ENCODE measurements around the gene MGAT4A. TPM values are rescaled to one million over a fixed set of nuclear protein-coding genes. Genes with fewer than 3 reads are reported as not detected.

Gene MGAT4A
- total and polyA plus RNA-seq, 3 experiments from 2014 or later: 65.2 to 211 (median 66.8) TPM

DNA sequence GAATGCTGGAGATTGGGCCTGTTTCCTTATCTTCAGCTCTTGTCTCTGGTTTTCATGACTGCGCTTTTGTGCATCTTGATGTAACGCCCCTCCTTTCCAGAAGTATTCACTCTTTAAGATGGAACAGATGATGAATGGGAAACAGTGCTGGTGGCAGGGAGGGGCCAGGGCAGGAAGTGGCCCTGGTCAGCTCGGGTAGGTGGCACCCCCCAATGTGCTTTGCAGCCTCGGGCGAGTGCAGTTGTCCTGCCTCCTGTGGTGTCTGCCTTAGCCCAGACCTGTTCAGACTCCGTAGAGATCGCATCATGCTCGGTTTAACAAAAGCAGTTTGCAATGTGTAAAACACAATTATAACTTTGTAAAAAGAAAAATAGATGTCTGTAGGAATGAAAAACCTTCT, 17.0 kb upstream of the MGAT4A start:
- Mint-ChIP-seq H3K36me3 (no peaks in the 10 kb centered on the region), H3K9me3 (no peaks in the 10 kb centered on the region), H3K4me1 (peaks cover 30 to 72% (median 42%) of the 10 kb centered on the region in 3 donors), H3K4me3 (peak overlapping the region in 3 of 7 donors; percentile 3 to 53 (median 17)), H3K27ac (peak overlapping the region in 4 of 8 donors; percentile 2 to 59 (median 20)), H3K27me3 (no peaks in the 10 kb centered on the region)
- H3K4me3 ChIP-seq (ENCODE audit: low read length): no peak overlapping the region
- no peaks in the 10 kb centered on the region for H3K9me3 ChIP-seq (ENCODE audit: low read length)
- ChIA-PET CTCF (interaction anchor here (1.1 to 2.4 kb wide), 5 partner anchors 10 to 23 kb away, joined by 4 to 12 read pairs (median 5); no protein-coding TSS in a partner anchor), POLR2A (interaction anchor here (0.9 kb wide), 1 partner anchor 16 kb away, joined by 8 read pairs; the partner anchor contains the start of gene MGAT4A)
- H3K36me3 ChIP-seq (ENCODE audit: insufficient read depth, low read length): no peaks in the 10 kb centered on the region
- no peaks in the 10 kb centered on the region for H3K27me3 ChIP-seq (ENCODE audit: insufficient read depth, low read length, poor library complexity, severe bottlenecking)
- H3K27ac ChIP-seq (ENCODE audit: low read depth, low read length): no peak overlapping the region
- DNase-seq: no peak
- H3K4me1 ChIP-seq (ENCODE audit: insufficient read depth, low read length): peaks cover 30% of the 10 kb centered on the region

DNA sequence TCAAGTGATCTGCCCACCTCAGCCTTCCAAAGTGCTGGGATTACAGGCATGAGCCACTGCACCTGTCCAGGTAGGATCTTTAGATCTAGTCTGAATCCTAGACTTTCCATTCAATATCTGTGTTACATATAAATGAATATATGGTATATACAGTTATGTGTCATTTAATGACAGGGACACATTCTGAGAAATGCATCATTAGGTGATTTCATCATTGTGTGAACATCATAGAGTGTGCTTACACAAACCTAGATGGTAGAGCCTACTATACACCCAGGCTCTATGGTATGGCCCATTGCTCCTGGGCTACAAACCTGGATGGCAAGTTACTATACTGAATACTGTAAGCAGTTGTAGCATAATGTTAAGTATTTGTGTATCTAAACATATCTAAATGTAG, 15.5 kb upstream of the MGAT4A start:
- H3K36me3 Mint-ChIP-seq: no peaks in the 10 kb centered on the region
- Histone ChIP-seq H3K9me3 (ENCODE audit: low read length) (no peaks in the 10 kb centered on the region), H3K4me3 (ENCODE audit: low read length) (no peak overlapping the region), H3K27me3 (ENCODE audit: insufficient read depth, low read length, poor library complexity, severe bottlenecking) (no peaks in the 10 kb centered on the region), H3K27ac (ENCODE audit: low read depth, low read length) (no peak overlapping the region), H3K36me3 (ENCODE audit: insufficient read depth, low read length) (no peaks in the 10 kb centered on the region), H3K4me1 (ENCODE audit: insufficient read depth, low read length) (peaks cover 30% of the 10 kb centered on the region)
- peaks cover 38 to 75% (median 46%) of the 10 kb centered on the region in 3 donors for H3K4me1 Mint-ChIP-seq
- no peak overlapping the region for H3K4me3 Mint-ChIP-seq
- ChIA-PET POLR2A (no interaction called here), CTCF (no interaction called here)
- no peak for DNase-seq
- H3K27me3 Mint-ChIP-seq: no peaks in the 10 kb centered on the region
- no peaks in the 10 kb centered on the region for H3K9me3 Mint-ChIP-seq
- peak overlapping the region in 1 of 8 donors; percentile 33 for H3K27ac Mint-ChIP-seq

DNA sequence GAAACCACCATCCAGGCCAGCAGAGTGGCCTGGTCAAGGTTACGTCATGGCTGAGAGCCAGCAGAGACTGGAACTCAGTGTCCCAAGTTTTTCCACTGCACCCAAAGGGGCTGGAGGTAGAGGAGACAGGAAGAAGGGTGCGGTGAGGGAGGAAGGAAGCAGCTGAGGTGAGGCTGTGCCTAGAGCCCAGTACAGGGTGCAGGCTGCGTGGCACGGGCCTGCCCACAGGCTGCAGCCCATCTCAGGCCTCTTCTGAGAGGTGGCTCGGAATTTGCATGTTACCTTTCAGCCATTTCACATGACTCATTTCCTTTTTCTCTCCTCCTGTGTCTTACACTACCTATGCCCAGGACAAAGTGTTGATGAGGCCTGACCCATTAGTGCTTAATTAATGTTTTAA, 13.7 kb upstream of the MGAT4A start:
- Histone ChIP-seq H3K27me3 (ENCODE audit: insufficient read depth, low read length, poor library complexity, severe bottlenecking) (no peaks in the 10 kb centered on the region), H3K36me3 (ENCODE audit: insufficient read depth, low read length) (no peaks in the 10 kb centered on the region), H3K9me3 (ENCODE audit: low read length) (no peaks in the 10 kb centered on the region), H3K4me1 (ENCODE audit: insufficient read depth, low read length) (peaks cover 30% of the 10 kb centered on the region), H3K27ac (ENCODE audit: low read depth, low read length) (no peak overlapping the region), H3K4me3 (ENCODE audit: low read length) (no peak overlapping the region)
- H3K27ac Mint-ChIP-seq: peak overlapping the region in 3 of 8 donors; percentile 43 to 71 (median 64)
- H3K4me3 Mint-ChIP-seq: peak overlapping the region in 1 of 7 donors; percentile 13
- CTCF ChIA-PET: interaction anchor here (0.8 to 1.5 kb wide), 2 partner anchors 13 to 79 kb away, joined by 4 read pairs; no protein-coding TSS in a partner anchor
- POLR2A ChIA-PET: interaction anchor here (0.6 to 1.7 kb wide), 2 partner anchors 26 to 30 kb away, joined by 3 to 11 read pairs; no protein-coding TSS in a partner anchor
- no peak for DNase-seq
- H3K4me1 Mint-ChIP-seq: peaks cover 42 to 76% (median 46%) of the 10 kb centered on the region in 3 donors
- H3K27me3 Mint-ChIP-seq: no peaks in the 10 kb centered on the region
- H3K9me3 Mint-ChIP-seq: no peaks in the 10 kb centered on the region
- no peaks in the 10 kb centered on the region for H3K36me3 Mint-ChIP-seq

- POLR2A ChIA-PET: interaction anchor here (1.1 to 1.7 kb wide), 2 partner anchors 10 to 27 kb away, joined by 3 to 11 read pairs; no protein-coding TSS in a partner anchor
- no peak overlapping the region for H3K4me3 ChIP-seq (ENCODE audit: low read length)
- CTCF ChIA-PET: interaction anchor here (0.8 to 1.5 kb wide), 4 partner anchors 14 to 80 kb away, joined by 3 to 4 read pairs (median 4); no protein-coding TSS in a partner anchor
- peaks cover 30% of the 10 kb centered on the region for H3K4me1 ChIP-seq (ENCODE audit: insufficient read depth, low read length)
- Mint-ChIP-seq H3K36me3 (no peaks in the 10 kb centered on the region), H3K9me3 (no peaks in the 10 kb centered on the region), H3K4me1 (peaks cover 36 to 76% (median 39%) of the 10 kb centered on the region in 3 donors), H3K27ac (peak overlapping the region in 4 of 8 donors; percentile 17 to 72 (median 54)), H3K4me3 (peak overlapping the region in 2 of 7 donors; percentile 15 to 16), H3K27me3 (no peaks in the 10 kb centered on the region)
- H3K27ac ChIP-seq (ENCODE audit: low read depth, low read length): no peak overlapping the region
- H3K9me3 ChIP-seq (ENCODE audit: low read length): no peaks in the 10 kb centered on the region
- DNase-seq: no peak
- H3K27me3 ChIP-seq (ENCODE audit: insufficient read depth, low read length, poor library complexity, severe bottlenecking): no peaks in the 10 kb centered on the region
- no peaks in the 10 kb centered on the region for H3K36me3 ChIP-seq (ENCODE audit: insufficient read depth, low read length)
These were observed 12.9 kb upstream of the MGAT4A start for GRCh38 chr2:98743835-98744234.

- Histone ChIP-seq H3K36me3 (ENCODE audit: insufficient read depth, low read length) (no peaks in the 10 kb centered on the region), H3K9me3 (ENCODE audit: low read length) (no peaks in the 10 kb centered on the region), H3K4me1 (ENCODE audit: insufficient read depth, low read length) (peaks cover 49% of the 10 kb centered on the region), H3K4me3 (ENCODE audit: low read length) (no peak overlapping the region), H3K27ac (ENCODE audit: low read depth, low read length) (no peak overlapping the region), H3K27me3 (ENCODE audit: insufficient read depth, low read length, poor library complexity, severe bottlenecking) (no peaks in the 10 kb centered on the region)
- CTCF ChIA-PET: interaction anchor here (2.0 kb wide), 1 partner anchor 19 kb away, joined by 6 read pairs; no protein-coding TSS in a partner anchor
- no peak for DNase-seq
- Mint-ChIP-seq H3K4me3 (no peak overlapping the region), H3K4me1 (peaks cover 52 to 86% (median 57%) of the 10 kb centered on the region in 3 donors), H3K9me3 (no peaks in the 10 kb centered on the region), H3K27ac (peak overlapping the region in 2 of 8 donors; percentile 43 to 60), H3K36me3 (peaks cover 0 to 2% (median 2%) of the 10 kb centered on the region in 3 donors), H3K27me3 (no peaks in the 10 kb centered on the region)
- POLR2A ChIA-PET: interaction anchor here (0.6 kb wide), 1 partner anchor 26 kb away, joined by 3 read pairs; no protein-coding TSS in a partner anchor
These were observed 8.1 kb upstream of the MGAT4A start for GRCh38 chr2:98739020-98739419.

DNA sequence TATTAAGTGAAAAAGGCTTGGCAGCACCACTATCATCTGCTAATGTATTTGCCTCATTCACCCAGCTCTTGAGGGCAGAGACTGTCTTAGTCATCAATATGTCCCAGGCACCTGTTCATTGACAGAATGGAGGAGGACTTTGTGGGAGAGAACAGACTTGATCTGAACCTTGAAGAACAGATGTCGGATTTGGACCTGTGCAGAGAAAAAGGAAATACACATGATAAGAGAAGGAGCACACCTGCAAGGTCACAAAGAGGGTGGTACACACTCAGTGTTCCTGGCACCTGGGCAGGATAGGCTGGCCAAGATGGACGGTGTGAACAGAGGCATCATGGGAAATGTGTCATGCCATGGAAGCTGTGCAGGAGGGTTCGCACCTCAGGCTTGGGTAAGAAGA, 7.4 kb upstream of the MGAT4A start:
- Histone ChIP-seq H3K4me1 (ENCODE audit: insufficient read depth, low read length) (peaks cover 50% of the 10 kb centered on the region), H3K4me3 (ENCODE audit: low read length) (no peak overlapping the region), H3K36me3 (ENCODE audit: insufficient read depth, low read length) (no peaks in the 10 kb centered on the region), H3K27me3 (ENCODE audit: insufficient read depth, low read length, poor library complexity, severe bottlenecking) (no peaks in the 10 kb centered on the region), H3K9me3 (ENCODE audit: low read length) (no peaks in the 10 kb centered on the region), H3K27ac (ENCODE audit: low read depth, low read length) (no peak overlapping the region)
- Mint-ChIP-seq H3K27ac (peak overlapping the region; percentile 39 to 86 (median 64)), H3K4me1 (peaks cover 56 to 87% (median 59%) of the 10 kb centered on the region in 3 donors), H3K27me3 (no peaks in the 10 kb centered on the region), H3K36me3 (peaks cover 0 to 2% (median 2%) of the 10 kb centered on the region in 3 donors), H3K9me3 (no peaks in the 10 kb centered on the region), H3K4me3 (peak overlapping the region in 1 of 7 donors; percentile 9)
- POLR2A ChIA-PET: interaction anchor here (0.6 to 1.1 kb wide), 2 partner anchors 27 to 33 kb away, joined by 3 to 5 read pairs; no protein-coding TSS in a partner anchor
- DNase-seq: no peak
- CTCF ChIA-PET: interaction anchor here (1.0 to 5.4 kb wide), 4 partner anchors 9 to 85 kb away, joined by 3 to 19 read pairs (median 4); no protein-coding TSS in a partner anchor

DNA sequence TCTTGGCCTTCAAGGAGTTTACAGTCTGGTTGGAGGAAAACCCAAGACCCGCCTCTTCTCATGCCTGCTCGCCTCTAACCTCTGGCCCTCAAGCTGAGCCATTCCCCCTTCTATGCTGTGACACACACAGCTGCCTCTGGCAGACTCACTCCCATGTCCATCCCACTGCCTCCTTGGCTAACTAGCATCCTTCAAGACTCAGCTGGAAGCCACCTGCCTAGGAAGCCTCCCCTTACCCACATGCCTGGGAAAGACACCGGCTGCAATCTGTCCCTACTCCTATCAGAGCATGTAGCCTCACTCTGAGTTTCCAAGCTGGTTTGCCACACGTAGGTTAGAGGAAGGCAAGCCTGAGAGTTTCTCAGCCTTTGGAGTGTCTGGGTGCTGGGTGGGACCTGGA, 6.9 kb upstream of the MGAT4A start:
- Mint-ChIP-seq H3K36me3 (peaks cover 0 to 2% (median 2%) of the 10 kb centered on the region in 3 donors), H3K27ac (peak overlapping the region in 7 of 8 donors; percentile 38 to 85 (median 63)), H3K4me3 (peak overlapping the region in 1 of 7 donors; percentile 29), H3K4me1 (peaks cover 58 to 88% (median 60%) of the 10 kb centered on the region in 3 donors), H3K9me3 (no peaks in the 10 kb centered on the region), H3K27me3 (no peaks in the 10 kb centered on the region)
- no peaks in the 10 kb centered on the region for H3K36me3 ChIP-seq (ENCODE audit: insufficient read depth, low read length)
- DNase-seq: no peak
- POLR2A ChIA-PET: interaction anchor here (0.5 to 1.1 kb wide), 3 partner anchors 13 to 405 kb away, joined by 3 to 5 read pairs (median 3); no protein-coding TSS in a partner anchor
- H3K27me3 ChIP-seq (ENCODE audit: insufficient read depth, low read length, poor library complexity, severe bottlenecking): no peaks in the 10 kb centered on the region
- no peak overlapping the region for H3K27ac ChIP-seq (ENCODE audit: low read depth, low read length)
- H3K4me3 ChIP-seq (ENCODE audit: low read length): no peak overlapping the region
- no peaks in the 10 kb centered on the region for H3K9me3 ChIP-seq (ENCODE audit: low read length)
- H3K4me1 ChIP-seq (ENCODE audit: insufficient read depth, low read length): peaks cover 54% of the 10 kb centered on the region
- CTCF ChIA-PET: interaction anchor here (0.9 to 5.4 kb wide), 6 partner anchors 10 to 89 kb away, joined by 3 to 19 read pairs (median 4); no protein-coding TSS in a partner anchor

GRCh38 chr2:98736464-98736889, 5.5 kb upstream of the MGAT4A start:
- Histone ChIP-seq H3K9me3 (ENCODE audit: low read length) (no peaks in the 10 kb centered on the region), H3K27ac (ENCODE audit: low read depth, low read length) (no peak overlapping the region), H3K36me3 (ENCODE audit: insufficient read depth, low read length) (no peaks in the 10 kb centered on the region), H3K4me1 (ENCODE audit: insufficient read depth, low read length) (peaks cover 64% of the 10 kb centered on the region), H3K27me3 (ENCODE audit: insufficient read depth, low read length, poor library complexity, severe bottlenecking) (no peaks in the 10 kb centered on the region), H3K4me3 (ENCODE audit: low read length) (peak overlapping the region; percentile 16)
- peaks cover 0 to 8% (median 2%) of the 10 kb centered on the region in 3 donors for H3K36me3 Mint-ChIP-seq
- H3K27me3 Mint-ChIP-seq: no peaks in the 10 kb centered on the region
- no peak for DNase-seq
- CTCF ChIA-PET: interaction anchor here (1.0 to 5.4 kb wide), 2 partner anchors 21 to 87 kb away, joined by 3 to 19 read pairs; no protein-coding TSS in a partner anchor
- peak overlapping the region; percentile 1 to 91 (median 84) for H3K27ac Mint-ChIP-seq
- POLR2A ChIA-PET: interaction anchor here (0.7 to 0.9 kb wide), 2 partner anchors 21 to 34 kb away, joined by 4 read pairs; no protein-coding TSS in a partner anchor
- peak overlapping the region in 6 of 7 donors; percentile 20 to 59 (median 52) for H3K4me3 Mint-ChIP-seq
- H3K4me1 Mint-ChIP-seq: peaks cover 62 to 89% (median 69%) of the 10 kb centered on the region in 3 donors
- no peaks in the 10 kb centered on the region for H3K9me3 Mint-ChIP-seq

All from CD8-positive, alpha-beta memory T cell (primary cell).